SU-DHL-6 (cell line): ENCODE measurements around the gene SFRP5.

Source experiments
- H2AFZ ChIP-seq: fragments of 200-600 bp; sonication (generic); 2 replicates; pipeline ENCODE4 v1.6.1; 2014; ENCODE audit warnings: low read depth, mild to moderate bottlenecking, moderate library complexity, mixed read lengths, antibody characterized with exemption, low read length; ENCODE audit not compliant: severe bottlenecking
- H3F3A ChIP-seq: fragments of 200-600 bp; shearing (Covaris generic); 2 replicates; pipeline ENCODE4 v1.6.0; 2016; ENCODE audit warnings: antibody characterized with exemption, mild to moderate bottlenecking; ENCODE audit not compliant: insufficient read depth
- H3K27ac ChIP-seq: fragments of 200-600 bp; sonication (generic); 2 replicates; pipeline ENCODE4 v1.5.1; 2016; ENCODE audit warnings: low read depth, mild to moderate bottlenecking, low read length, moderate library complexity, mixed read lengths
- H3K27me3 ChIP-seq: fragments of 200-600 bp; sonication (generic), shearing (Covaris generic); 2 replicates; pipeline ENCODE4 v1.6.0; 2014; ENCODE audit warnings: mild to moderate bottlenecking, low read length
- H3K36me3 ChIP-seq: fragments of 200-600 bp; sonication (generic); 2 replicates; pipeline ENCODE4 v1.6.1; 2014; ENCODE audit warnings: mild to moderate bottlenecking, low read length, mixed read lengths
- H3K4me2 ChIP-seq: fragments of 300-600, 200-600 bp; shearing (Covaris generic), sonication (generic); 2 replicates; pipeline ENCODE4 v1.6.0; 2014; ENCODE audit warnings: low read length, low read depth, mild to moderate bottlenecking; ENCODE audit not compliant: poor library complexity, severe bottlenecking
- H3K4me3 ChIP-seq: fragments of 200-600 bp; sonication (generic); 2 replicates; pipeline ENCODE4 v1.5.1; 2014; ENCODE audit warnings: antibody characterized with exemption, low read length, mild to moderate bottlenecking, mixed read lengths; ENCODE audit not compliant: insufficient read depth, poor library complexity, severe bottlenecking
- H3K79me2 ChIP-seq: fragments of 200-600 bp; sonication (generic); 2 replicates; pipeline ENCODE4 v1.6.1; 2014; ENCODE audit warnings: mild to moderate bottlenecking, low read length, moderate library complexity; ENCODE audit not compliant: insufficient read depth
- H3K9ac ChIP-seq: fragments of 200-600 bp; sonication (generic); 2 replicates; pipeline ENCODE4 v1.7.0; 2014; ENCODE audit warnings: mild to moderate bottlenecking, low read length
- H3K9me2 ChIP-seq: fragments of 200-600 bp; sonication (generic); replicated peaks from 2 replicates; pipeline ENCODE4 v1.6.1; 2014; ENCODE audit warnings: low read length; ENCODE audit not compliant: insufficient read depth
- H3K9me3 ChIP-seq: fragments of 200-600 bp; sonication (generic); 2 replicates; pipeline ENCODE4 v1.6.1; 2014; ENCODE audit warnings: low read length, mixed read lengths; ENCODE audit not compliant: insufficient read depth
- H4K20me1 ChIP-seq: fragments of 200-600 bp; sonication (generic); 2 replicates; pipeline ENCODE4 v1.6.1; 2014; ENCODE audit warnings: low read depth, mild to moderate bottlenecking, antibody characterized with exemption, low read length, moderate library complexity, mixed read lengths
- CTCF ChIP-seq: fragments of 200-600 bp; sonication (generic); IDR thresholded peaks from one replicate; pipeline ENCODE4 v1.5.1; 2017; ENCODE audit warnings: antibody characterized with exemption, mild to moderate bottlenecking, low read length, moderate library complexity; ENCODE audit not compliant: insufficient read depth, poor library complexity, severe bottlenecking
- EZH2phosphoT487 ChIP-seq: fragments of 200-600 bp; sonication (generic), shearing (Covaris generic); conservative IDR thresholded peaks from 2 replicates; pipeline ENCODE4 v1.6.1; 2018; ENCODE audit warnings: mild to moderate bottlenecking, antibody characterized with exemption, low read length, moderate library complexity, mixed read lengths

Gene SFRP5

GRCh38 chr10:97743169-97743943, 28.4 kb downstream of the SFRP5 start:
- Histone ChIP-seq H3K9ac (no peak overlapping the region), H3K27me3 (no peaks in the 10 kb centered on the region), H3K9me2 (no peaks in the 10 kb centered on the region), H3K79me2 (peaks cover 25% of the 10 kb centered on the region), H3K4me2 (no peak overlapping the region), H2AFZ (no peak overlapping the region), H4K20me1 (no peaks in the 10 kb centered on the region), H3K9me3 (no peaks in the 10 kb centered on the region), H3K27ac (no peak overlapping the region), H3F3A (no peaks in the 10 kb centered on the region), H3K4me3 (no peak overlapping the region), H3K36me3 (peaks cover 7% of the 10 kb centered on the region; the same call in 1 of the 2 replicates)
- TF ChIP-seq CTCF = no peak
- TF ChIP-seq EZH2phosphoT487 = no peak

- no peak for TF ChIP-seq EZH2phosphoT487
- no peak for TF ChIP-seq CTCF
- Histone ChIP-seq H3K36me3 (0 out of 2 replicates have a peak, but pooled peaks cover 6% of the 10 kb centered on the region), H3K9me3 (no peaks in the 10 kb centered on the region), H3K27me3 (no peaks in the 10 kb centered on the region), H3K79me2 (peaks cover 38% of the 10 kb centered on the region), H4K20me1 (no peaks in the 10 kb centered on the region), H3F3A (no peaks in the 10 kb centered on the region), H3K4me2 (no peak overlapping the region), H3K9me2 (no peaks in the 10 kb centered on the region), H2AFZ (no peak overlapping the region), H3K9ac (no peak overlapping the region), H3K27ac (no peak overlapping the region), H3K4me3 (no peak overlapping the region)
Observed at GRCh38 chr10:97740613-97741012, 31.2 kb downstream of the SFRP5 start.

- H3K27ac ChIP-seq = no peak overlapping the region
- no peak overlapping the region for H2AFZ ChIP-seq
- no peaks in the 10 kb centered on the region for H3F3A ChIP-seq
- no peak overlapping the region for H3K9ac ChIP-seq
- 0 out of 2 replicates have a peak, but pooled peaks cover 6% of the 10 kb centered on the region for H3K36me3 ChIP-seq
- H3K4me3 ChIP-seq = no peak overlapping the region
- no peaks in the 10 kb centered on the region for H4K20me1 ChIP-seq
- H3K79me2 ChIP-seq = peaks cover 38% of the 10 kb centered on the region
- no peak for TF ChIP-seq CTCF
- no peak for TF ChIP-seq EZH2phosphoT487
- H3K4me2 ChIP-seq = no peak overlapping the region
- no peaks in the 10 kb centered on the region for H3K9me3 ChIP-seq
- no peaks in the 10 kb centered on the region for H3K9me2 ChIP-seq
- no peaks in the 10 kb centered on the region for H3K27me3 ChIP-seq
Observed at GRCh38 chr10:97738616-97739015, 33.2 kb downstream of the SFRP5 start.
